Dedifferentiated amniotic fluid mesenchymal stem cell (primary cell): ENCODE data around the gene PRAMEF18.
"Not testable (repeated sequence)": the region's sequence is repeated elsewhere in the genome, so short reads cannot be mapped to it uniquely, and the experiment has no call there.

Source experiments
- DNase-seq: peaks from one replicate; pipeline ENCODE4 v3.0.0-alpha.2; 2016; ENCODE audit errors: extremely low spot score

The PRAMEF18 gene

DNA sequence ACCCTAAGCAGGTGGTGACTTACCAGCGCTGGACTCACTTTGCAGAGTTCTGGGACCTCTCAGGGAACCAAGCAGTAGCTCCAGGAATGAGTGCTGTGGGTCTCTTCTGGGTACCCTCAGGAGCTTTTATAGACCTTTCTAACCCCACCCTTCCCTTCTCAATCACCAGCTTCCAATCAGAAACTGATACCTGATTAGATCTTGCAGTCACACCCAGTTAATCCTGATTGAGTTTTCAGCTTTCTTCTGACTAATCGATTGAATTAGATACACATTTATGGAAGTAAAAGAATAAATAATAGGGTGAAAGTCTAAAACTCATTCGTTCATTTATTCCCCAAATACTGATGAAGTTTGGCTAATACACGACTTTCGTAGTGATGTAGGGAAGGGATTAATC, 24.6 kb downstream of the PRAMEF18 start, which contains the start of gene PRAMEF13:
TSS of gene PRAMEF13 (minus strand) at position 101 of the 400 bp plus-strand sequence. CDS start 1,820 bp downstream, outside the sequence.
- not testable (repeated sequence) for DNase-seq
